HG03378 (cell line): ENCODE data around the gene SDC4.
"Not testable (repeated sequence)": the region's sequence is repeated elsewhere in the genome, so short reads cannot be mapped to it uniquely, and the experiment has no call there.

ENCODE experiments used
- ATAC-seq: cut with Tn5 transposase; IDR thresholded peaks from one replicate; pipeline ENCODE4 v1.9.1; 2021; ENCODE audit warnings: mild to moderate bottlenecking, moderate library complexity; ENCODE audit not compliant: unreplicated experiment

Gene SDC4

GRCh38 chr20:45365444-45365970 is 17.3 kb upstream of the SDC4 start:
- no peak for ATAC-seq

DNA sequence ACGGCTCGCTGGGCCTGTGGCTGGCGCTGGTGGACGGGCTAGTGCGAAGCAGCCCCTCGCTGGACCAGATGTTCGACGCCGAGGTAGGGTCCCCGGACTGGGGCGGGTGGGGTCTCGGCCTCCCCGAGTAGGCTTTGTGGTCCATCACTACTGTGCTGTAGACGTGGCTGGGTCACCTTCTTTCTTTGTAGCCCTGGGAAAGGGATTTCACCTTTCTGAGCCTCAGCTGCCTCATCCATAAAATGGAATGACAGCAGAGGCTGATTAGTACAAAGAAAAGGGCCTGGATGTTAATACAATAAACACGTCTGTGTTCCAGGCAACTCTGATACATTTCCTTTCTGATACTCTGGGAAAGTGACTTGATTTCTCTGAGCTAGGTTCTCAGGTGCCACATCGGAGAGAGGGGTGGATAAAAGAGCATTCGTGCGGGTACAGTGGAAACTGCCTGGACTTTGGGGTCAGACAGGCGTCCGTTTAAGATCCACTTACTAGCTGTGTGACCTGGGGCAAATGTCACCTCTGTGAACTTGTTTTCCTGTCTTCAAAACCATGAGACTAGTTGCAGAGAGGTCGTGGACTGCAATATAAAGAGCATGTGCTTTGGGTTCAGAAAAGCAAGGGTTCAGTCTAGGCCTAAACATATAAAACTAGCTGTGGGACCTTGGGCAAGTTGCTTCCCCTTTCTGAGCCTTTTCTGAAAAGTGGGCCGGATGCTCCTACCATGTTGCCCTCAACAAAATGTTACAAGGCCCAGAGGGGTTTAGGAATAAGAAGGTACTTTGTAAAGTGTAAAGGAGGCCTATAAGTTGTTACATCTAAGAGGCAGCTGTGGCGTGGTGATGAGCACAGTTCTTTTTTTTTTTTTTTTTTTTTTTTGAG is 15.6 kb upstream of the SDC4 start:
- no peak for ATAC-seq

GRCh38 chr20:45362804-45363610 is 14.8 kb upstream of the SDC4 start, which contains the start of gene SYS1:
SYS1 (plus strand) TSS chr20:45363156; CDS start chr20:45363532, 376 bp downstream.
- peak; percentile 75 for ATAC-seq

- ATAC-seq: no peak
Observed at GRCh38 chr20:45361793-45362192, 13.6 kb upstream of the SDC4 start.

GRCh38 chr20:45359406-45360148 is 11.4 kb upstream of the SDC4 start:
- no peak for ATAC-seq

DNA sequence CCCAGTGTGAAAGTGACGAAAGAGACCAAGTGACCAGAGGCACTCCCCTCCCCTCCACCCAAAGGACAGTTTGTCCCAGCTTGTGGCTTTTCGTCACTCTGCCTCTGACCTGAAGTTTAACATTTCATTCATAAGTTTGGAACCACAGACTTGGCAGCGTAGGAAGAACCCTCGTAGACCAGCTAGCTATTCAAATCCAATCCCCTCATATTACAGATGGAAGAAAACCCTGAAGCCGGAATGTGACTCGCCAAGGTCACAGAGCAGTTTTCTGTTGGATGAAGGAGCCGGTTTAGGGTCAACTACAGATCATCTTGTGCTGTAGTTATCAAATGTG is 10.8 kb upstream of the SDC4 start:
- no peak for ATAC-seq

DNA sequence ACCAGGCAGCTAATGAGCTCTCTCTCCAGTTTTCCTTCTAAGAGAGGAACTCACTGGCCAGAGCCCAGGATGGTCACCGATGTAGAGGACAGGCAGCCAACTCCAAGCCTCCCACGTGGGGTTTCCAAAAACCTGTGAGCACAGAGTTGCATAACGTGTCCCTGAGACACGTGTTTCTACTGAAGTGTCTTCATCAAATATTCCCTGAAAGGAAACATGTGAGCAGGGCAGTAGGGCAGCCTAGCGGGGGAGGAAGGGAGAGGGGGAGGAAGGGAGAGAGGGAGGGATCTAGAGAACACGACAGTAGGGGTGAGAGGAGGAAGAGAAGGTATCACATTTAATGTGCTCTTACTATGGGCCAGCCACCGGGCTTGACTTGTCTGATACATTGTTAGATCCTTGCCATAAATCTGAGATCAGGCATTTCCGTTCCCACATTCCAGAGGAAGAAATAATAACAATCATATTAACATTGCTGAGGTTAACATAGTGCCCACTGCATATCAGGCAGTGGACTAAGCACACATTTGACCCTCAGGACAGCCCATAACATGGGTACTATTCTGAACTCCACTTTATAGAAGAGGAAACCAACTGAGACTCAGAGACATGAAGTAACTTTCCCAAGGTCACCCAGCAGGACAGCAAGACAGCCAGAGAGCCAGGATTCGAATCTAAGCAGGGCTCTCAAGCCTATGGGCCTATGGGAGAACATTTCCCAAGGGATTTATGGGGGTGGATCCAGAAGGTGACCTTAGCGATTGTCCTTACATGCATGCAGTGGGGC is 10.3 kb upstream of the SDC4 start:
- no peak for ATAC-seq

DNA sequence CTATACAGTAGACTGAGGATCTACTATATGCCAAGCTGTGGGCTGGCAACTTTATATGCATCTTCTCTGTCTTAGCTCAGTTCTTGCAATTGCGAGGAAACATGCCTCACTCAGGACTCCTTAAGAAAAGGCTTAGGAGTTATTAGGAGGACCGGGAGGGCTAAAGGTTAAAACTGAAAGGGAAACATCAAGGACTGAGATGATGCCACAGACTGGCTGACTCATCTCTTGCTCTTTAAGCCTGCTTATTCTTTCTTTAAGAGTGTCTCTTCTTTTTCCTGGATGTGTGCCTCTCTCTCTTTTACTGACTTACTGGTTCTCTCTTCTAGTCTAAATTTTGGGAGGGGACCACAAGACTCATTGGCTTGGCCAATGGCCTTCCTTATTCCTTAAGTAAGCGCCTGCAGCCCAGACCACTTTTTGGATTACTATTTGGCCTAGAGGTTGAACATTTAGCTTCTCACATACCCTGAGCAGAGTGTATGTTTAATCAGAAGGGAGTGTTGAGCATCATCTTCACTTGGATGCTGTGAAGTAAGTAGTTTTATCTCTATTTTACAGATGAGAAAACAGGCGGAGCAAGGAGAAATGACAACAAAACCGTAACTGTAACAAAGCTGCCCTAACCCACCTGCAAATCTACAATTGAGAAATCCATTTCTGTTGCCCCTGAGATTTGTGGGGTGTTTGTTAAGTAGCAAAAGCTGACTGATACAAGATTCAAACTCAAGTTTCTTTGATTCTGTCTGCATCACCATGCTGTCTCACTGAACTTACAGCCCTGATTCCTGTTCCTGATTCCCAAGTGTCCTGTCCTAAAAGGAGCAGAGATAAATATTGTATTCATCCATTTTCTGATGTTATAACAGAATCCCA is 7.2 kb upstream of the SDC4 start:
- no peak for ATAC-seq

DNA sequence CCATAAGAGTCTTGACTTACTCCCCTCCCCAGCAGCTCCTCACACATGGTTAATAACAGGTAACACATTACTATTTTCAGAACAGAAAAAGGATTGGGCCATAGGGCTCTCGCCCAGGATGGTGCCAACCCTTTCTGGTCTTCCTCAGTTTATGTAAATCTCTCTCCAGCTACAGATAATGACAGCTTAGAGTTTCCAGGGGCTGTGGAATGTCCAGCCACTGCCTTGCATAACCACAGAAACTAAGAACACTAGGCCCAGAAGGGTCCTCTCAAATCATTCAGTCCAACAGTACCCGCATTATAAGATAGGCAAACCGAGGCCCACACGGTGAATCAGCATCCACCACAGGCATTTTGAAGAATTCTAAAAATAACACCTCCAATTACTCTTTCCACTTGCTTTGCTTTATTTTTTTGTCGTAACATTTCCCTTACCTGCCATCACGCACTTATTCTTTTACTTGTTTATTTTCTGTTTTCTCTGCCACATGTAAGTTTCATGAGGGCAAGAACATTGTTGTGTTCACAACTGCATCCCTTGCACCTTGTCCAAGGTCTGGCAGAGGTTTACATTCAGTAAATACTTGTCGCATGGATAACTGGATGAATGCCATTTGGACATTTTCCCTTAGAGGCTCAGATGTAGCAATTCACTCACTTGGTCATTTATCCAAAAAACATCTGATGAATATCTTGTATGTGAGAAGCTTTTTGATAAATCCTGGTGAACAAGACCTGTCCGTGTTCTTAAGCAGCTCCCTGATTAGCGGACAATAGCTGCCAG is 6.4 kb upstream of the SDC4 start:
- ATAC-seq: no peak

- ATAC-seq: no peak
Observed at GRCh38 chr20:45353746-45354145, 5.5 kb upstream of the SDC4 start.

DNA sequence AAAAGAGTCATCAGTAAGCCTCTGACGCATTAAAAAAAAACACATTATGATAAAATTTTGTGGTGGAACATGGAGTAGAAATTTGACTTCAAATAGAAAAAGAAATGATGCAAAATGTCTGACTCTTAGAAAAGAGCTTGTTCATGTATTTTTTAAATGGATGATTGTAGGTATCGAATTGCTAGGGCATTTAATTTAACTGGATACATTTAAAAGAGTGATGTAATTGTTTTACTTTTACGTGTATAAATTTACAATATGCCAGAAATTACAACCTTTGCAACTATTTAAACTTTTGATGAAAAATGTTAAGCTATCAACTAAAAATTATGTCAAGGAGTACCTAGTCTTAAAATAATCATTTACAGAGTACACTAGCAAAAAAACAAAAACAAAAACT is 4.5 kb upstream of the SDC4 start:
- ATAC-seq: no peak

GRCh38 chr20:45350795-45351194 is 2.6 kb upstream of the SDC4 start:
- ATAC-seq: not testable (repeated sequence)

GRCh38 chr20:45350217-45350616 is 2.0 kb upstream of the SDC4 start:
- ATAC-seq: no peak

- ATAC-seq: no peak
Observed at GRCh38 chr20:45347297-45347935, 808 bp downstream of the SDC4 start.

DNA sequence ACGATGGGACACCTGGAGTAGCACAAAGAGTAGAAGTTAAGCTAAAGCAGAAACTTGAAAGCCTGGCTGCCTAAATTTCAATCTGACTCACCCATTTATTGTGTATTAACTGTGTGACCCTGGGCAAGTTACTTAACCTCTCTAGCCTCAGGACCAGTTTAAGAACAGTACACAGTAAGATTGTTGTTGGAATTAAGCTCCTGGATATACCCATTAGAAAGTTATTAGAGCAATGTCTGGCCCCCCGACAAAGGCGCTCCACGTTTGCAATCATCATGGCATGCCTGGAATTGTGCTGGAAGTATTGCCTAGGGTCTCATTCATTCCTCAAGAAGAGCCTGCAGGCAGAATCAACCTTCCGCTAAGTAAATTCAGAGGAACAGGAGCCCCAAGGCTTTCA is 1.4 kb downstream of the SDC4 start:
- ATAC-seq: no peak

- no peak for ATAC-seq
Observed at GRCh38 chr20:45346291-45346718, 1.9 kb downstream of the SDC4 start.

GRCh38 chr20:45345104-45345936 is 2.9 kb downstream of the SDC4 start:
- no peak for ATAC-seq
